ENCODE results near the gene GRK5. TPM values are rescaled to one million over a fixed set of nuclear protein-coding genes. Genes with fewer than 3 reads are reported as not detected.

The GRK5 gene
- total RNA-seq, 2 donors from 2014 or later, result 9.1 to 11.9 TPM

DNA sequence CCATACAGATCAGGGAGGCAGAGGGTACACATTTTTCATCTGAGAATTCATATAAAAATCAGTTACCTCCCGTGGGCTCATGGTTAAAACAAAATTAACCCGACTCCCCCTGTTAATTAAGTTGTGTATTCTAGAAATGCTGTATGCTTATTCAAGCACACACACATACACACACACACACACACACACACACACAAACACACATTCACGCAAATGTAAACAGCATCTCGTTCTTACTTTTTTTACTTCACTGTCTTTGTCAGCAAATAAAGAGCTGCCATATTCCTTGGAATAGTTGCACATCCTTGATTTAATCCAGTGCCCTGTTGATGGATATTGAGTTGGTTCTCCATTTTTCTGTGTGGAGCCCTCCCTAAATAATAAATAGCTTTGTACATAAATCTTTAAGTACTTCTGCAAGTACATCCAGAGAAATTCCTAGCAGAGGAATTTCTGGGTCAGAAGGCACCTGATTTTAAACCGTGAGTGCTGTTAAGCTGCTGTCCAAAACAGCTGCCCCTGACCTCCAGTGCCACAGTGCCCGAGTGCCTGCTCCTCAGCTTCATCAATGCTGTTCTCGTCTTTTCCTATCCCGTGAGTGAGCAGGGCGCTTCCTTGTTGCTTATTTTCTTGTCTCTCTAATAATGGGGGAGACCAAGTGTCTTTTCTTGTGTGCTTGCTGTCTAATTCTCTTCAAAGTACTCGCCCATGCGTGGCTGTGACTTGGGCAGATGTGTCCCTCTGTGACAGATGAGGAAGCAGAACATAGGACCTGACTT, 217.9 kb downstream of the GRK5 start:
- Histone ChIP-seq H3K27ac (ENCODE audit: low read depth, low read length) (no peak overlapping the region), H3K9me3 (ENCODE audit: control insufficient read depth, low read length) (no peaks in the 10 kb centered on the region), H3K9ac (ENCODE audit: extremely low read depth, low read length, poor library complexity, severe bottlenecking) (no peak overlapping the region), H3K4me1 (ENCODE audit: control insufficient read depth, insufficient read depth, low read length) (no peaks in the 10 kb centered on the region), H3K27me3 (ENCODE audit: control insufficient read depth, insufficient read depth, low read length, poor library complexity, severe bottlenecking) (no peaks in the 10 kb centered on the region), H3K36me3 (ENCODE audit: control insufficient read depth, insufficient read depth, low read length) (no peaks in the 10 kb centered on the region), H3K4me3 (ENCODE audit: low read length) (no peak overlapping the region)
- 86 to 91% methylated on average over 6 to 9 of the region's 11 CpGs for WGBS, 2 experiments (ENCODE audit: insufficient coverage in 1 of 2, insufficient read length in 1 of 2)
- no peaks in the 10 kb centered on the region for H3K4me1 Mint-ChIP-seq
- H3K36me3 Mint-ChIP-seq (ENCODE audit: low read depth), result no peaks in the 10 kb centered on the region
- no peak overlapping the region for H3K27ac Mint-ChIP-seq
- no peaks in the 10 kb centered on the region for H3K27me3 Mint-ChIP-seq (ENCODE audit: insufficient read depth)
- TF ChIP-seq, protein P1, sequence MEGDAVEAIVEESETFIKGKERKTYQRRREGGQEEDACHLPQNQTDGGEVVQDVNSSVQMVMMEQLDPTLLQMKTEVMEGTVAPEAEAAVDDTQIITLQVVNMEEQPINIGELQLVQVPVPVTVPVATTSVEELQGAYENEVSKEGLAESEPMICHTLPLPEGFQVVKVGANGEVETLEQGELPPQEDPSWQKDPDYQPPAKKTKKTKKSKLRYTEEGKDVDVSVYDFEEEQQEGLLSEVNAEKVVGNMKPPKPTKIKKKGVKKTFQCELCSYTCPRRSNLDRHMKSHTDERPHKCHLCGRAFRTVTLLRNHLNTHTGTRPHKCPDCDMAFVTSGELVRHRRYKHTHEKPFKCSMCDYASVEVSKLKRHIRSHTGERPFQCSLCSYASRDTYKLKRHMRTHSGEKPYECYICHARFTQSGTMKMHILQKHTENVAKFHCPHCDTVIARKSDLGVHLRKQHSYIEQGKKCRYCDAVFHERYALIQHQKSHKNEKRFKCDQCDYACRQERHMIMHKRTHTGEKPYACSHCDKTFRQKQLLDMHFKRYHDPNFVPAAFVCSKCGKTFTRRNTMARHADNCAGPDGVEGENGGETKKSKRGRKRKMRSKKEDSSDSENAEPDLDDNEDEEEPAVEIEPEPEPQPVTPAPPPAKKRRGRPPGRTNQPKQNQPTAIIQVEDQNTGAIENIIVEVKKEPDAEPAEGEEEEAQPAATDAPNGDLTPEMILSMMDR (conservative IDR thresholded peaks at IDR 0.05), result no peak
- H3K9me3 Mint-ChIP-seq, result no peaks in the 10 kb centered on the region
- H3K4me3 Mint-ChIP-seq, result no peak overlapping the region
- DNase-seq, result peak; percentile 34

DNA sequence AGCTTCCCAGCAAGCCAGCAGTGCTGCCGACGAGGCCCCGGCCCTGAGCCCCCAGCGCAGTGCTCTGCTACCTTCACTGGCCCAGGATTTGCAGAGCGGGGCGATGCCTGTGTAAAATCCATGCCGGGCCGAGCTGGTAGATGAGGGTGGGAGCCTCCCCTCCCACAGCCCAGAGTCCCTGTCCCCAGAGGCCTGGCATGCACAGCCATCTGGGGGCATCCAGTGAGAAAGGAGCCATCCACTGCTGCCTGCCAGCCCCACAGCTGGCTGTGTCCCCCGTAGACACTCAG, 218.5 kb downstream of the GRK5 start:
- Histone ChIP-seq H3K4me3 (ENCODE audit: low read length) (no peak overlapping the region), H3K9ac (ENCODE audit: extremely low read depth, low read length, poor library complexity, severe bottlenecking) (no peak overlapping the region), H3K36me3 (ENCODE audit: control insufficient read depth, insufficient read depth, low read length) (no peaks in the 10 kb centered on the region), H3K27ac (ENCODE audit: low read depth, low read length) (no peak overlapping the region), H3K9me3 (ENCODE audit: control insufficient read depth, low read length) (no peaks in the 10 kb centered on the region), H3K27me3 (ENCODE audit: control insufficient read depth, insufficient read depth, low read length, poor library complexity, severe bottlenecking) (no peaks in the 10 kb centered on the region), H3K4me1 (ENCODE audit: control insufficient read depth, insufficient read depth, low read length) (no peaks in the 10 kb centered on the region)
- no peaks in the 10 kb centered on the region for H3K36me3 Mint-ChIP-seq (ENCODE audit: low read depth)
- no peak overlapping the region for H3K4me3 Mint-ChIP-seq
- H3K27ac Mint-ChIP-seq, result no peak overlapping the region
- H3K9me3 Mint-ChIP-seq, result no peaks in the 10 kb centered on the region
- TF ChIP-seq, protein P1 (conservative IDR thresholded peaks at IDR 0.05), result no peak
- no peak for DNase-seq
- H3K27me3 Mint-ChIP-seq (ENCODE audit: insufficient read depth), result no peaks in the 10 kb centered on the region
- WGBS, 2 experiments (ENCODE audit: insufficient coverage in 1 of 2, insufficient read length in 1 of 2), result 88 to 92% methylated on average over 3 to 9 of the region's 9 CpGs
- H3K4me1 Mint-ChIP-seq, result no peaks in the 10 kb centered on the region

DNA sequence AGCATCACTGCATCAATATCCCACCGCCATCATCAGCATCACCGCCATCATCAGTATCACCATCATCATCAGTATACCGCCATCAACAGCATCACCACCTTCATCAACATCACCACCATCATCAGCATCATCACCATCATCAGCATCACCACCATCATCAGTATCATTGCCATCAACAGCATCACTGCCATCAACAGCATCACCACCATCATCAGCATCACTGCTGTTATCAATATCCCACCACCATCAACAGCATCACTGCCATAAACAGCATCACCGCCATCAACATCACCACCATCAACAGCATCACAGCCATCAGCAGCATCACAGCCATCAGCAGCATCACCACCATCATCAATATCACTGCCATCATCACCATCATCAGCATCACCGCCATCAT, 219.3 kb downstream of the GRK5 start:
- DNase-seq, result no peak
- no peaks in the 10 kb centered on the region for H3K9me3 Mint-ChIP-seq
- TF ChIP-seq, protein P1 (conservative IDR thresholded peaks at IDR 0.05), result no peak
- no peak overlapping the region for H3K4me3 Mint-ChIP-seq
- Histone ChIP-seq H3K9ac (ENCODE audit: extremely low read depth, low read length, poor library complexity, severe bottlenecking) (no peak overlapping the region), H3K27me3 (ENCODE audit: control insufficient read depth, insufficient read depth, low read length, poor library complexity, severe bottlenecking) (no peaks in the 10 kb centered on the region), H3K4me3 (ENCODE audit: low read length) (no peak overlapping the region), H3K27ac (ENCODE audit: low read depth, low read length) (no peak overlapping the region), H3K36me3 (ENCODE audit: control insufficient read depth, insufficient read depth, low read length) (no peaks in the 10 kb centered on the region), H3K9me3 (ENCODE audit: control insufficient read depth, low read length) (no peaks in the 10 kb centered on the region), H3K4me1 (ENCODE audit: control insufficient read depth, insufficient read depth, low read length) (no peaks in the 10 kb centered on the region)
- no peak overlapping the region for H3K27ac Mint-ChIP-seq
- H3K27me3 Mint-ChIP-seq (ENCODE audit: insufficient read depth), result no peaks in the 10 kb centered on the region
- no peaks in the 10 kb centered on the region for H3K36me3 Mint-ChIP-seq (ENCODE audit: low read depth)
- 93 to 94% methylated on average over 4 to 5 of the region's 5 CpGs for WGBS, 2 experiments (ENCODE audit: insufficient coverage in 1 of 2, insufficient read length in 1 of 2)
- no peaks in the 10 kb centered on the region for H3K4me1 Mint-ChIP-seq

All from endodermal cell (in vitro differentiated cells).